Chondrocyte (in vitro differentiated cells): ENCODE data around the gene SLC9A7. TPM values are rescaled to one million over a fixed set of nuclear protein-coding genes. Genes with fewer than 3 reads are reported as not detected.

Experiments
- DNase-seq: peaks from one replicate; pipeline ENCODE4 v3.0.0; 2021; ENCODE audit warnings: mixed read lengths, low spot score
- H3K27ac Mint-ChIP-seq: one replicate; pipeline ENCODE4 v1.8.0; 2021; ENCODE audit warnings: mild to moderate bottlenecking, moderate library complexity, mixed read lengths; ENCODE audit not compliant: unreplicated experiment
- H3K27me3 Mint-ChIP-seq: 2 replicates; pipeline ENCODE4 v1.8.0; 2021; ENCODE audit warnings: low read depth, mixed read lengths
- H3K36me3 Mint-ChIP-seq: 2 replicates; pipeline ENCODE4 v1.8.0; 2021; ENCODE audit warnings: low read depth, mixed read lengths
- H3K4me1 Mint-ChIP-seq: 2 replicates; pipeline ENCODE4 v1.8.0; 2021; ENCODE audit warnings: low read depth, mild to moderate bottlenecking, mixed read lengths
- H3K4me3 Mint-ChIP-seq: one replicate; pipeline ENCODE4 v1.8.0; 2021; ENCODE audit warnings: mild to moderate bottlenecking, moderate library complexity, mixed read lengths; ENCODE audit not compliant: unreplicated experiment
- H3K9me3 Mint-ChIP-seq: 2 replicates; pipeline ENCODE4 v1.8.0; 2021; ENCODE audit warnings: low read depth, mixed read lengths
- CTCF ChIP-seq: fragments of 200-600 bp; sonication (generic); IDR thresholded peaks from 2 replicates; pipeline ENCODE4 v1.5.0; 2021; ENCODE audit warnings: antibody characterized with exemption, mild to moderate bottlenecking, moderate library complexity
- total RNA-seq: library from RNA; stranded (reverse); gene quantifications from 3 replicates; pipeline ENCODE4 v1.2.1, GENCODE V29; 2021

The SLC9A7 gene
- total RNA-seq, 1 donor from 2014 or later, result 6.1 TPM

DNA sequence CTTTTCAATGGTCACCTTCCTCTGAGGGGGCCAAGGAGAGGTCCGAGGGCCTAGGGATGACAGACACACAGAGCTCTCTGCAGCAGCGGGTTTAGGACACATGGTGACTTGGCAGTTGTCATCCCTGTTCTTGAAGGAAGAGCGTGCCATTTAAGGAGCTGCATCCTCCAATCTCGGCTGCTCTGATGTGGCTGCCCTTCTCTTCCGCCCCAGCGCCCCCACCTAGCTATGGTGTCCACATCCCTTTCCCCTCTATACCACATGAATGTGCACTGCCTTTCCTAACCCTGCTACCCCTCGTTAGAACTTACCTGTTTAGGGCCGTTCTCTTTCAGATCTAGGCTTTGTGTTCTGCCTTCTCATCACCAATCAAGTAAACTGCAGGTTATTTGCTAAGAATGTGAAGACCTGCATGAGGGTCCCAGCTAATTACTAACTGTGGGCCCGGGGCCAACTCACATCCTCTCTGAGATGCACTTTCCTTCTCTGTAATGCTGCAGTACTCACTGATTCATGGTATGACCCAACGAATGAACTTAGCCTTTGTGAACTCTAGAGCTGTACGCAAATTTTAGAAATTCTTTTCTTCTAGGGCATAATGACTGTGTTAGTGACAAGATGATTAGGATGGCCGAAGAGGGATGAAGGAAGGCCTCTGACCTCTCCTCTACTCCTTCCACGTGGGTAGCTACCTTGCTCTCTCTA, 147.1 kb downstream of the SLC9A7 start:
- peaks cover 21% of the 10 kb centered on the region for H3K9me3 Mint-ChIP-seq
- H3K27ac Mint-ChIP-seq, result no peak overlapping the region

DNA sequence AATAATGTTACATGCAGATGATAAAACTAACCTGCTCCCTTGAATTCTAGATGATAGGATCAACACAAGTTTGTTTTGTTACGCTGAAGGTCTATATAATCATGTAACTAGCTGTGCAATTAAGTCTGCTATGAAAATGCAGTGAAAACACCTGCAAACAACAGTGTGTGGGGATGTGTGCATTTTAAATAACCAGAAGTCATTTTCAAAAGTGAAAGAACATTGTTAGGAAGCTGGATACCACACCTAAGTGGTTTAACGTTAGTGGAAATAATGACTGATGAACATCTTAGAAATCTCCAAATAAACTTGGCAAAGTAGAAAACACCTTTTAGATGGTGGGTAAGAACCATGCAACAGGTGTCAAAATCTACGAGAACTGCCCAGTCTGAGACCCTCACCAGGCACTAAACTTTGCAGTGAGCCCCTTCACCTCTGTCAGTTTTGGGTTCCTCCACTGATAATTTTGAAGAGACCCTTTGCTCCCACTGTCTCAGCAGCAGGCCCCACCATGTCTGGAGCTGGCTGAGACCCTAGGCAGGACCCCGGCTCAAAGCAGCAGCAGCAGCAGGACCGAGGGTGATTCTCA, 148.8 kb downstream of the SLC9A7 start:
- H3K9me3 Mint-ChIP-seq, result peaks cover 23% of the 10 kb centered on the region
- DNase-seq, result no peak
- H3K4me3 Mint-ChIP-seq, result no peak overlapping the region
- no peak for TF ChIP-seq CTCF
- H3K36me3 Mint-ChIP-seq, result no peaks in the 10 kb centered on the region
- H3K27ac Mint-ChIP-seq, result no peak overlapping the region
- no peaks in the 10 kb centered on the region for H3K27me3 Mint-ChIP-seq
- no peaks in the 10 kb centered on the region for H3K4me1 Mint-ChIP-seq

More for the DNA sequence above, 147.1 kb downstream of the SLC9A7 start:
- no peaks in the 10 kb centered on the region for H3K27me3 Mint-ChIP-seq
- TF ChIP-seq CTCF, result no peak
- H3K4me3 Mint-ChIP-seq, result no peak overlapping the region
- DNase-seq, result no peak
- no peaks in the 10 kb centered on the region for H3K4me1 Mint-ChIP-seq
- no peaks in the 10 kb centered on the region for H3K36me3 Mint-ChIP-seq

DNA sequence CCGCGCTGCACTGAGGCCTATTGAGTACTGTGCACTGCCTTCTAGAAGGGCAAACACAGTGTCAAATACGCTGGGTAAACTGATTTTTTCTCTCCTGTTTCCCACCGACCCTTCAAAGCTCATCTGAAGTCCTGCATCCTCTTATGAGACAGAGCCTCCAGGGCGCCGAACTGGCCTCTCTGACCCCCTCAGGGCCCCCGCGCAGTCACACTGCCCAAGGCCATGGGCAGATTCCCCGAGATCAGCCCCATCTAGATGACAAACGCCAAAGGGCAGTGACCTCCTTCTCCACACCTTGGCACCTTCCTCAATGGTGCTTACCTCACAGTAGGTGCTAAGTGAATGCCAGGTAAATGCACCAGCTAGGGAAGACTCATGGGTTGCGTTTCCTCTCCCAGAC, 151.0 kb downstream of the SLC9A7 start:
- Mint-ChIP-seq H3K4me1 (no peaks in the 10 kb centered on the region), H3K27me3 (no peaks in the 10 kb centered on the region), H3K27ac (no peak overlapping the region), H3K4me3 (no peak overlapping the region), H3K9me3 (peaks cover 19% of the 10 kb centered on the region), H3K36me3 (no peaks in the 10 kb centered on the region)
- no peak for DNase-seq
- TF ChIP-seq CTCF, result no peak

DNA sequence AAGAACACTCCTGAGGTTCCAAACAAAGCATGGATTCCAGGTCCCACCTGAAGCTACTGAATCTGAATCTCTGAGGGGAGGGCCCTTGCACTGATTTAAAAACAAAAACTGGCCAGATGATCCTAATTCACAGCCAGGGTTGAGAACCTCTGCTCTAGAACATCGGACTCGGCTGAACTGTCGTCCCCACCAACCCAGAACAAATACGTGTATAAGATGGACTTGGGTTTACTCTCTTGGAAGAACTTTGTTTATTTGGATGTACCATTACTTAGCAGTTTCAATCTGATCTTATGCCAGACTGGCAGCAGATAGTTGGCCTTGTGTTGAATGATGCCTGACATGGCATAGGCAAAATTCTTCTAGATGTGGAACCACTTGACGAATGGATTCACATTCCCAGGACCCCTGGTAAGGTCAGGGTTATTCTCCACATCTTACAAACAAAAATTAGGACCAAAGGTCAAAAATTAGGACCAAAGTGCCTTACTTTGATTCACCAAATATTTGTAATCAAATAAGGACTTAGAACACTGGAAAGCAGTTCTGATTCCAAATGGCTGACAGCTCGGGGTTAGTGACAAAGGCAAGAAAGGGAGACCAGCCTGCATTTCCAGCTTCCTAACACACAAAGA, 156.3 kb downstream of the SLC9A7 start:
- Mint-ChIP-seq H3K4me3 (no peak overlapping the region), H3K27ac (no peak overlapping the region), H3K27me3 (no peaks in the 10 kb centered on the region), H3K36me3 (no peaks in the 10 kb centered on the region), H3K4me1 (peaks cover 15% of the 10 kb centered on the region), H3K9me3 (peaks cover 7% of the 10 kb centered on the region)
- no peak for TF ChIP-seq CTCF
- DNase-seq, result no peak

- Mint-ChIP-seq H3K4me1 (peaks cover 15% of the 10 kb centered on the region), H3K36me3 (no peaks in the 10 kb centered on the region), H3K27ac (no peak overlapping the region), H3K9me3 (peaks cover 5% of the 10 kb centered on the region), H3K27me3 (no peaks in the 10 kb centered on the region), H3K4me3 (no peak overlapping the region)
- no peak for TF ChIP-seq CTCF
- no peak for DNase-seq
Observed at GRCh38 chrX:46601283-46601682, 157.6 kb downstream of the SLC9A7 start.
